Spleen (tissue), 11 donors: ENCODE results near the gene CCDC66. TPM values are rescaled to one million over a fixed set of nuclear protein-coding genes. Genes with fewer than 3 reads are reported as not detected.

ENCODE experiments used
- DNase-seq: peaks from one replicate; pipeline ENCODE4 v3.0.0-alpha.2; 2020
- H3K27ac ChIP-seq, 8 donors: fragments of 200-600 bp; sonication (generic) in 7 of 8; 1 replicate in 4 of 8; 2 replicates in 4 of 8; pipeline versions ENCODE4 v1.5.0 to v1.8.0; 2016 to 2021; ENCODE audit warnings: inconsistent platforms in 4 of 8, mild to moderate bottlenecking in 4 of 8, moderate library complexity in 1 of 8
- H3K27me3 ChIP-seq, 7 donors: fragments of 200-600 bp; sonication (generic) in 6 of 7; replicated peaks in 1 of 7; 1 replicate in 4 of 7; 2 replicates in 3 of 7; pipeline versions ENCODE4 v1.5.0 to v1.8.0; 2016 to 2021; ENCODE audit warnings: inconsistent platforms in 3 of 7, mild to moderate bottlenecking in 1 of 7
- H3K36me3 ChIP-seq, 6 donors: fragments of 200-600 bp; sonication (generic) in 5 of 6; 1 replicate in 4 of 6; 2 replicates in 2 of 6; pipeline versions ENCODE4 v1.5.0 to v1.8.0; 2016 to 2021; ENCODE audit warnings: inconsistent platforms in 2 of 6
- H3K4me1 ChIP-seq, 6 donors: fragments of 200-600 bp; sonication (generic) in 5 of 6; 1 replicate in 3 of 6; 2 replicates in 3 of 6; pipeline versions ENCODE4 v1.5.0 to v1.8.0; 2016 to 2021; ENCODE audit warnings: inconsistent platforms in 3 of 6
- H3K4me3 ChIP-seq, 8 donors: fragments of 200-600 bp; sonication (generic) in 7 of 8; 1 replicate in 4 of 8; 2 replicates in 4 of 8; pipeline versions ENCODE4 v1.5.0 to v1.8.0; 2016 to 2021; ENCODE audit warnings: inconsistent platforms in 4 of 8, mild to moderate bottlenecking in 4 of 8, moderate library complexity in 2 of 8
- H3K9me3 ChIP-seq, 8 donors: fragments of 200-600 bp; sonication (generic) in 7 of 8; 1 replicate in 4 of 8; 2 replicates in 4 of 8; pipeline versions ENCODE4 v1.5.0 to v1.8.0; 2016 to 2021; ENCODE audit warnings: inconsistent platforms in 4 of 8
- POLR2A ChIP-seq, 3 donors: fragments of 450-650 bp; IDR thresholded peaks; one replicate each; pipeline ENCODE4 v1.5.1; 2017; ENCODE audit warnings: antibody characterized with exemption in 3 of 3, mild to moderate bottlenecking in 1 of 3
- POLR2AphosphoS5 ChIP-seq, 3 donors: sonication (generic); formaldehyde crosslinking; IDR thresholded peaks; one replicate each; pipeline ENCODE4 v1.5.1; 2017; ENCODE audit warnings: antibody characterized with exemption in 3 of 3
- WGBS, 5 donors: extraction: QIAGEN DNeasy Blood & Tissue Kit in 3 of 5; methylation state at CpG; one replicate each; pipeline versions ENCODE4 v1.1.5 to v1.1.7; 2013 to 2018; 5-methylcytosine and 5-hydroxymethylcytosine counted together
- intact Hi-C: fragments of 100-400 bp; cut with DNase I; formaldehyde crosslinking; loops from one replicate; pipeline ENCODE4 v1.15.0; 2023; ENCODE audit warnings: low total_unique reads
- polyA plus RNA-seq, 3 donors: library from polyadenylated mRNA; stranded (reverse); fragments of 200-250 nt; gene quantifications; one replicate each; pipeline ENCODE4 v1.2.1, GENCODE V29; 2013
- total RNA-seq, 7 donors: library from RNA; depleted of rRNA in 3 of 7; stranded (reverse); fragments of >200 nt in 3 of 7; fragmentation: NEBNext Ultra II Directional in 4 of 7; extraction: Animal tissue kit (Norgen Biotek cat#: 25700) in 4 of 7; gene quantifications; one replicate each; pipeline versions ENCODE4 v1.1.0 to v1.2.1, GENCODE V29; 2016 to 2021
- TF ChIP-seq, protein P1 (sequence below), 11 experiments: fragments of 200-600 bp in 7 of 11; fragments of 450-650 bp in 4 of 11; sonication (generic) in 4 of 11; IDR thresholded peaks in 8 of 11; conservative IDR thresholded peaks in 3 of 11; 1 replicate in 7 of 11; 2 replicates in 4 of 11; pipeline versions ENCODE4 v1.4.0 to v1.8.0; 2016 to 2021; ENCODE audit warnings: antibody characterized with exemption in 11 of 11, inconsistent platforms in 4 of 11, mild to moderate bottlenecking in 1 of 11
- donor health status: healthy with polysubstance abuse.
- donor health status: DM: no; HTN: no; CAD: no; lungs with moderate emphysema.
- donor health status: DM: no; HTN: no; CAD: no.
- donor health status: Bipolar disorder and iron deficiency.
- donor health status: healthy.
- donor health status: DM: no; HTN: no; CAD: no.
- donor health status: DM: yes; HTN: yes; CAD: no.

Gene CCDC66
- total and polyA plus RNA-seq, 10 donors, result 8.1 to 80.2 (median 37.7) TPM

DNA sequence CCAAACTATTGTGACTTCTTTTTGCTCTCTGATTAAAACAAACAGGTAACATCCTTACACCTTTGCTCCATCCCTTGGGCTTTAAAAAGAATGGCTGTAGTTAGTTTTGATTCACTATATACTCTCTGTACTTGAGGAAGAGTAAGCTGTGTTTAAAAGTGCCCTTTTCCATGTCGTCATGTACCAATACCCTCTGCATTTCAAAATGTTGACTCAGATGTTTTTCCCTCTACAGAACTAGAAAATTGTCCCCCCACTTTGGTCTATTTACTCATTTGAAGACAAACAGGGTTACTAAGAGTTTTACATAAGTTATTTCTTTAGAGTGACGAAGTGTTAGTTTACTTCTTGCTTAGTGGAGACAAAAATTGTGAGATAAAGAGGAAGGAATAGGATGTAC, 63.4 kb downstream of the CCDC66 start:
- 90 to 93% (median 92%) methylated on average over 2 of the region's 2 CpGs for WGBS, 5 donors
- H3K9me3 ChIP-seq, result no peaks in the 10 kb centered on the region
- peaks cover 0 to 100% (median 91%) of the 10 kb centered on the region in 6 donors for H3K36me3 ChIP-seq
- H3K4me3 ChIP-seq, result no peak overlapping the region
- TF ChIP-seq POLR2A (IDR thresholded peaks at IDR 0.05) (no peak), POLR2AphosphoS5 (IDR thresholded peaks at IDR 0.05) (no peak)
- TF ChIP-seq, protein P1, sequence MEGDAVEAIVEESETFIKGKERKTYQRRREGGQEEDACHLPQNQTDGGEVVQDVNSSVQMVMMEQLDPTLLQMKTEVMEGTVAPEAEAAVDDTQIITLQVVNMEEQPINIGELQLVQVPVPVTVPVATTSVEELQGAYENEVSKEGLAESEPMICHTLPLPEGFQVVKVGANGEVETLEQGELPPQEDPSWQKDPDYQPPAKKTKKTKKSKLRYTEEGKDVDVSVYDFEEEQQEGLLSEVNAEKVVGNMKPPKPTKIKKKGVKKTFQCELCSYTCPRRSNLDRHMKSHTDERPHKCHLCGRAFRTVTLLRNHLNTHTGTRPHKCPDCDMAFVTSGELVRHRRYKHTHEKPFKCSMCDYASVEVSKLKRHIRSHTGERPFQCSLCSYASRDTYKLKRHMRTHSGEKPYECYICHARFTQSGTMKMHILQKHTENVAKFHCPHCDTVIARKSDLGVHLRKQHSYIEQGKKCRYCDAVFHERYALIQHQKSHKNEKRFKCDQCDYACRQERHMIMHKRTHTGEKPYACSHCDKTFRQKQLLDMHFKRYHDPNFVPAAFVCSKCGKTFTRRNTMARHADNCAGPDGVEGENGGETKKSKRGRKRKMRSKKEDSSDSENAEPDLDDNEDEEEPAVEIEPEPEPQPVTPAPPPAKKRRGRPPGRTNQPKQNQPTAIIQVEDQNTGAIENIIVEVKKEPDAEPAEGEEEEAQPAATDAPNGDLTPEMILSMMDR (IDR thresholded peaks at IDR 0.05 in 8 of 11, conservative IDR thresholded peaks at IDR 0.05 in 3 of 11), result no peak
- no peak overlapping the region for H3K27ac ChIP-seq
- DNase-seq, result no peak
- no peaks in the 10 kb centered on the region for H3K27me3 ChIP-seq
- no peaks in the 10 kb centered on the region for H3K4me1 ChIP-seq
- intact Hi-C loops, result no loop called here

- H3K36me3 ChIP-seq, result peaks cover 0 to 100% (median 95%) of the 10 kb centered on the region in 6 donors
- 86 to 92% (median 87%) methylated on average over 3 of the region's 3 CpGs for WGBS, 5 donors
- H3K27me3 ChIP-seq, result no peaks in the 10 kb centered on the region
- TF ChIP-seq, protein P1 (IDR thresholded peaks at IDR 0.05 in 8 of 11, conservative IDR thresholded peaks at IDR 0.05 in 3 of 11), result no peak
- TF ChIP-seq POLR2A (IDR thresholded peaks at IDR 0.05) (no peak), POLR2AphosphoS5 (IDR thresholded peaks at IDR 0.05) (no peak)
- intact Hi-C loops, result no loop called here
- DNase-seq, result no peak
- no peak overlapping the region for H3K4me3 ChIP-seq
- H3K4me1 ChIP-seq, result no peaks in the 10 kb centered on the region
- no peaks in the 10 kb centered on the region for H3K9me3 ChIP-seq
- H3K27ac ChIP-seq, result no peak overlapping the region
Measured at GRCh38 chr3:56621681-56622080, 64.7 kb downstream of the CCDC66 start.

GRCh38 chr3:56622381-56622780, 65.4 kb downstream of the CCDC66 start:
- no peak for TF ChIP-seq POLR2A (IDR thresholded peaks at IDR 0.05)
- TF ChIP-seq, protein P1 (IDR thresholded peaks at IDR 0.05 in 8 of 11, conservative IDR thresholded peaks at IDR 0.05 in 3 of 11), result no peak
- TF ChIP-seq POLR2AphosphoS5 (IDR thresholded peaks at IDR 0.05), result no peak
- H3K4me1 ChIP-seq, result no peaks in the 10 kb centered on the region
- no peak overlapping the region for H3K4me3 ChIP-seq
- H3K9me3 ChIP-seq, result no peaks in the 10 kb centered on the region
- WGBS, 5 donors, result 95 to 99% (median 98%) methylated on average over 3 of the region's 3 CpGs
- DNase-seq, result no peak
- intact Hi-C loops, result no loop called here
- H3K27me3 ChIP-seq, result no peaks in the 10 kb centered on the region
- H3K27ac ChIP-seq, result no peak overlapping the region
- peaks cover 0 to 100% (median 94%) of the 10 kb centered on the region in 6 donors for H3K36me3 ChIP-seq

GRCh38 chr3:56624725-56625124, 67.8 kb downstream of the CCDC66 start:
- H3K27me3 ChIP-seq, result no peaks in the 10 kb centered on the region
- no peak for TF ChIP-seq POLR2AphosphoS5 (IDR thresholded peaks at IDR 0.05)
- TF ChIP-seq POLR2A (IDR thresholded peaks at IDR 0.05), result no peak
- TF ChIP-seq, protein P1 (IDR thresholded peaks at IDR 0.05 in 8 of 11, conservative IDR thresholded peaks at IDR 0.05 in 3 of 11), result no peak
- no peak for DNase-seq
- intact Hi-C loops, result no loop called here
- H3K27ac ChIP-seq, result no peak overlapping the region
- peaks cover 0 to 100% (median 77%) of the 10 kb centered on the region in 6 donors for H3K36me3 ChIP-seq
- H3K4me3 ChIP-seq, result no peak overlapping the region
- 89 to 96% (median 93%) methylated on average over 3 of the region's 3 CpGs for WGBS, 5 donors
- no peaks in the 10 kb centered on the region for H3K4me1 ChIP-seq
- H3K9me3 ChIP-seq, result no peaks in the 10 kb centered on the region
